HCEC 1CT (cell line): ENCODE measurements around the gene RAPH1.
"Not testable (repeated sequence)": the region's sequence is repeated elsewhere in the genome, so short reads cannot be mapped to it uniquely, and the experiment has no call there.

ENCODE experiments used
- DNase-seq: peaks from one replicate; pipeline ENCODE4 v3.0.0-alpha.2; 2017

Gene RAPH1

DNA sequence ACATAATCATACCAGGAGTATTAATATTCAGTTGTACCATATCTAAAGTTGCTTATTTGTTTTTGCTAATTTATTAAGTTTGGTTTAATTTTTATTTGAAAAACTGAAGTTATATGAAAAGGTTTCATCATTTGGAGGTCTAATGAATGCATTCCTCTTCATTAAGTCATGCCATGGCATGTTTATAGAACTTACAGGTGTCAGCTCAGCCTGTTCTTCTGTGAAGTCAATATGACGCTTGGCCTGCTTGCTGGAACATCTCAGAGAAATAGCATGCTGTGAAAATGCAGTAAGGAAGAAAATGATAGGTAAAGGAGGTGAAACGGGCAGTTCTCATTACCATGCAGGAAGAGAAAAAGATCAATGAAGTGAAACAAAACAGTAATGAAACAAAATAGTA lies 58.2 kb downstream of the RAPH1 start:
- DNase-seq = no peak

DNA sequence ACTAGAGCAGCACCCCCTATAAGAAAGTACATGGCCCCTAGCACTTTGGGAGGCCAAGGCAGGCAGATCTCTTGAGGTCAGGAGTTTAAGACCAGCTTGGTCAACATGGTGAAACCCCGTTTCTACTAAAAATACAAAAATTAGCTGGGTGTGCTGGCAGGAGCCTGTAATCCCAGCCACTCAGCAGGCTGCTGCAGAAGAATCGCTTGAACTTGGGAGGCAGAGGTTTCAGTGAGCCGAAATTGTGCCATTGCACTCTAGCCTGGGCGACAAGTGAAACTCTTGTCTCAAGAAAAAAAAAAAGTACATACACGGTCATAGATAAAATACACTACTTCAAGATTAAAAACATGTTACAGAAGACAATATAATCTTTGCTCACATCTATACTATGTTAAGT lies 63.8 kb downstream of the RAPH1 start:
- DNase-seq = no peak

DNA sequence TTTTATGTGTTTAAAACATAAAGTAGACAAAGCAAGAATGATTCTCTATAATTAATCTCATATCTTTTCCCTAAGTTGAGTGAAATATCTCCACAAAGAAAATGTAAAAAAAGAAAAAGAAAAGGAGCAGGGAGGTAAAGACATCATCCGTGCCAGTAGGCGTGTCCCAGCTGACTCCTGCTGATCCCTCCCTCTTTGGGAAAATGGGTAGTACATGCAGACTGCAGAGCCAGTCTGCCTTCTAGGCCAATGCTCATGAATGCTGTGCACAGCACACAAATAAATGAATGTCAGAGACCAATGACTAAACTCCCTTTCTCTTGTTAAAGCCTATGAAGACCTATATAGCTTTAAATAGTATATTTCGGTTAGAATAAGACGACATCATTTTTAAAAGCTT lies 64.7 kb downstream of the RAPH1 start:
- DNase-seq = no peak

DNA sequence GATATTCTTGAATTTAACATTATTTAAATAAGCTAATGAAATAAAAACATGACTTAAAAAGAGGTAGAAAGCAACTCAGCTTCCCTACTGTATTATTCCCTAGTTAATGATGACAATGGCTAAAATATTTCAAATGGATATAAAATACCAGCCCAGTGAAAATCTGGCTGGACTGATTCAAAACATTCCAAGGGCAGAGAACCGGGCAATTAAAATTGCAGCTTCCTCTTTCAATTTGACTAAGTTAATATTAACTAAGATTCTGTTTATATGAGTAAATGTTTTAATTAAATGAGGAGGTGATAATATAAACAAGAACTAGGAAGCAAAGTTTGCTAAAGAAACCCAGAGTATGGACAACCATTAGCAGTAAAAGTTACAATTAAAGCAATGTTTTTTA lies 65.6 kb downstream of the RAPH1 start:
- no peak for DNase-seq

DNA sequence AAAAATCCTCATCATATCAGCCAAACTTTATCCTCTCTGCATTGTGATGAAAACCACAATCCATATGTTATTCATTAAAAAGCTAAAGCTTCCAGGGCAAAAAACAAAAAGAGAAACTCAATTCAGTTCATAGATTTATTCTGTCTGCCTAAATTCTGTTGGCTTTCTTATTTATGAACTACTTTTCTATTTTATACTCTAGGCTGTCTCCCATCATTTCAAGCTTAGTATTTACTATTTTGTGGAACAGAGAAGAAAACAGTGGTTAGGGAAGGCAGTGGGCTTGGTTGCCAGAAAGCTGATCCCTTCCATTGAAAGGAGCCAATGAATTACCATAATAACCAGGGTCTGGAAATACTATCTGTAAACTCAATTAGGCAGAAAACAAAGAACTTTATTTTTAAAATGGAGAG lies 71.8 kb downstream of the RAPH1 start:
- peak; percentile 9 for DNase-seq

DNA sequence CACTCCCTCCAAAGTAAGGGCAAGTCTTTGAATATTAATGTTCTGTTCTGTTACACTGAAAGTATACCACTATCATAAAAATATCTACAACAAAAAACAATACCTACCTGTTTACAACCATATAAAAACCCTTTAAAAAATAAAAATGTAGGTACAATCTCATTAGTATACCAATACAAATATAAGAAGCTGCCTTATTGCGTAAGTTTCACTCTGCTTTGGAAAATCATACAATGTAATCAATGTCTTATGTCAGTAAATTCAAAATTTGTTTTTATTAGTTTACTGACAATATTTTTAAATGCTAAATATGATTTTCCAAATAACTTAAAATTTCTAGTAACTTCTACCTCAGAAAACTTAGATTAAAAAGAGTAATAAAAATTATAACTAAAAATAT lies 72.8 kb downstream of the RAPH1 start:
- DNase-seq = no peak

DNA sequence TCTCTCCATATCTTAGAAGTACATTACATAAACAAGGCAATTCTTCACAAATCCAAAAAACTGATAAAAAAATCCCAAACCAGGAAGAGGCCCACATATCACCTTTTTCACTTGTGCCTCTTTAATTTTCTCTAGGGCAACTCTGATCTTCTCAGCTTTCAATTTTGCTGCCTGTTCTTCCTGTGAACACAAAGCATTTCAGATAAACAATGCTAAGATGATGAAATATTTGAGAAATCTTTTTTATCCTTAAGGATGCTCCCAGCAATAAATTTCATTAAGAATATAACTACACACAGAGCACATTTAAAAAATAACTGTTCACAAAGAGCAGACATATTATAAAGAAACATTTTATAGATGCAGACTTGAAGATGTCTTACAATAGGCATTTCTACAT lies 73.4 kb downstream of the RAPH1 start:
- no peak for DNase-seq

DNA sequence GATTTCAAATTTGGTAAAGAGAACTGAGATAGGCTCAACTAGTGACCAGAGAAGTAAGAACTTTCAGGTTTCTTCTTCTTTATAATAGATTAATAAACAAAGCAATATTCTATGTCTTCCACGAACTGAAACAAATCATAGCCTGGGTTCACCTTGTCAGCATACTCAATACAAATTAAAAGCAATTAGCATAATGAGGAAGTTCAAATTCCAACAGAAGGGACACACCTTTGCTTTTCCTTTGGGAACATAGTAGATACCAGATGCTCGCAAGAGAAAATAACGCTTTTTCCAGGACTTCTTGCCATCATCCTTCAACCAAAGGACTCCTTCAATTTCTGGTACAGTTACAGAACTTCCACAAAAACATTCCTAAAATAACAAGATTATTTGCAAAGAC lies 79.9 kb downstream of the RAPH1 start:
- no peak for DNase-seq

DNA sequence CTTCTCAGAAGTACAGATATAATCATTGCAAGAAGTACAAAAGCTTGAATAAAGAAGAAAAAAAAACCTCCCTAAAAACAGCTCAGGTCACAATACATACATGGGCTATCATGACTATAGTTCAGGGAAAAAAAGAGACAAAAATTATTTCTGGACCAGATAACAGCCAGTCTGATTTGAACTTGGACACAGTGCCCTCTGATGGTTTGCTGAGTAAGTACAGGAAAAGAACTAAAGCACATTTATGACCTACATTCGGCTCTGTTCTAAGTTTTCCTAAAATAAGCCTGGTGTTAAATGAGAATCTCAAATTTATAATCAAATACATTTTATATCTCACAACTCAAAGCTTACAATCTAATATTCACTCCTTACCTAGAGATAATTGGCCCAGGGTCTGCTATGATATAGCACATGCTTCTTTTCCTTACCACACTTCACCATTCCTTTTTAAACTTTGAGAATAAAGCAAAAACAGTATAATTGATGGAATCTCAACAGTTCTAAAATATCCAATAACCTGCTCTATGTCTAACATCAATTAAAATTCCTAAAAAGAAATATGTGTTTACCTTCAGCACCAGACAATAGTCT lies 81.1 kb downstream of the RAPH1 start:
- DNase-seq = peak; percentile 62

DNA sequence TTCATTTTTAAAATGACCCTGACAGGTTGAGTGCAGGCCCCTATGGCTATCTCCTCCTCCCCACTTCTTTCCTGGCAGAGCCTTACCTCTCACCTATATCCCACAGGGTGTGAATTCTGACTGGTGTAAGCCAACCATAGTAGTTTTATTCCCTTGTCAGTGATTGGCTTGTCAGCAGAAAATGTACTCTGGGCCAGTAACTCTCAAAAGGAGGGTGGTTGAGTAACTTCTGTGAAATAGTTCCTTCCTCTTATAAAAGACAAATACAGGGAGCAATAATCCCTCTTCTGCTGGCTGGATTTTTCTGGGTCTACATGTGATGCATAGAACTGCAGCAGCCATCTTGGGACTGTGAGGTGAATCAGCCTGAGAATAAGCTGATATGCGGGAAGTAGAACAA lies 83.4 kb downstream of the RAPH1 start:
- no peak for DNase-seq

DNA sequence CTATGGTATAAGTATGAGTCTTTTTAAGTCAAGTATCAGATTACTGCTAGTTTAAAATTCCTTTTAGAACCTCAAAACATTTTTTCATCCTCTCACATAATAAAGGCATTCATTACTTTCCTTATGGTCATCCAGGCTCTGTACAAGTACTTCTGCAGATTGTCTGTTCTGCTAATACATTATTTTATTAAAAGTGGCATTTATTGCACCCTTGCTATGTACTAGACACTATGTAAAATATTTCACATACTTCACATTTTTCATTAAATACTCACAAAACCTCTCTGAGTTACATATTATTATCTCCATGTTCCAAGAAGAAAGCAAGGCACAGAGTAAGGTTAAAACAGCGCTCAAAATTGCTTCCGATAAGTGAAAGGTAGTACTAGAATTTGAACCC lies 84.1 kb downstream of the RAPH1 start:
- peak; percentile 59 for DNase-seq

DNA sequence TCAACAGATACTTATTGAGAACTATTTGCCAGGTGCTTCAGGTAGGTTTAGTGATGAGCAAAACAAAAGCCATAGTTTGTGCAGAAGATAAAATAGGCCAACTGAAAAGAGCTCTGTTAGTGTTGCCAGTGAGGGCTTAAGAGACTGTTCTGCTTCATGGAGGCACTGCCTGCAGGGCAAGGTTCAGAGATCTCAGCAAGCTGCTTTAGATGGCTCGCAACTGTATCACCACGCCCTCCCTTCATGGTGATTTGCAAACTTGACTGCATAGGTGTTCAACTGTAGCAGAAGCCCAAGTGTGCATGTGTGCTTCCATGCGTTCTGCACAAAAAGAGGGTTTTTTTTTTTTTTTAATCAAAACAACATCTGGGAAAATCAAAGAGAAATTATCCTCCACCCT lies 84.5 kb downstream of the RAPH1 start:
- DNase-seq = no peak

DNA sequence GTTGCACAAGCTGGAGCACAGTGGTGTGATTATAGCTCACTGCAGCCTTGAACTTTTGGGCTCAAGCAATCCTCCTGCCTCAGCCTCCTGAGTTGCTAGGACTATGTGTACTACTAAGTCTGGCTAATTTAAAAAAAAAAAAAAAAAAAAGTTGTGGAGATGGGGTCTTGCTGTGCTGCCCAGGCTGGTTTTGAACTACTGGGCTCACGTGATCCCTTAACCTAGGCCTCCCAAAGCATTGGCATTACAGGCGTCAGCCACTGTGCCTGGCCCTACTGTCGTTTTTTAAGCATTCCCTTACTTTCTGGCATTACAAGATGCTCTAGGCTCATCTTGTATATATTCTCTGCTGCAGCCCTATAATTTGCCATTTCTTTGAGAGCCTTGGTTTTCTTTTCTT lies 88.3 kb downstream of the RAPH1 start:
- DNase-seq = no peak

DNA sequence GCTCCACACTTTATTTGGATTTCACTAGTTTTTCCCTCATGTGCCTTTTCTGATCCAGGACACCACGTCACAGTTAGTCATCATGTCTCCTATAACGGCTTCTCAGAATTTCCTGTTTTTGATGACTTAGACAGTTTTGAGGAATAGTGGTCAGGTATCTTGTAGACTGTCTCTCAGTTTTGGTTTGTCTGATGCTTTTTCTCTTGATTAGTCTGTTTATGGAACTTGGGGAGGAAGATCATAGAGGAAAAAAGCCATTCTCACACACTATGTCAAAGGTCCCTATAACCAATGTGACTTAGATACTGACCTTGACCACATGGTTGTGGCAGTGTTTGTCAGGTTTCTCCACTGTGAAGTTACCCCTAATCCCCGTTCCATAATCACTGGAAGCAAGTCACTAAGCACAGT lies 89.0 kb downstream of the RAPH1 start:
- peak; percentile 85 for DNase-seq

DNA sequence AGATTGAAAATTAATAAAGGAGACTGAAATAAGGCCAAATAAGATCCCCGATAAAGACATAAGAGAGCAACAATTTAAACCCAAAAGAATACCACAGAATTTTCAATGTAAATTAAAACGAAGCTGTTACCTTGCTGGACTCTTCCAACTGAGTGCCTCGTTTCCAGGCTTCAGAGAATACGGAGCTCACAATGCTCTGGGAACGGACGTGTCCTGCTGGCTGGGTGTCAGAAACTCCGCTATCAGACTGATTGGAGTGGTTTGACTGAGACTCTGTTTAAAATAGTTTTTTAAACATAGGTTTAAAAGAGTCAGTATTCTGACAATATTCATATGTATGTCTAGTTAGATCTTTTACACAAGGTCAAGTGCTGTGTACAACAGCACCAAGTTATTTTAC lies 90.4 kb downstream of the RAPH1 start:
- no peak for DNase-seq

DNA sequence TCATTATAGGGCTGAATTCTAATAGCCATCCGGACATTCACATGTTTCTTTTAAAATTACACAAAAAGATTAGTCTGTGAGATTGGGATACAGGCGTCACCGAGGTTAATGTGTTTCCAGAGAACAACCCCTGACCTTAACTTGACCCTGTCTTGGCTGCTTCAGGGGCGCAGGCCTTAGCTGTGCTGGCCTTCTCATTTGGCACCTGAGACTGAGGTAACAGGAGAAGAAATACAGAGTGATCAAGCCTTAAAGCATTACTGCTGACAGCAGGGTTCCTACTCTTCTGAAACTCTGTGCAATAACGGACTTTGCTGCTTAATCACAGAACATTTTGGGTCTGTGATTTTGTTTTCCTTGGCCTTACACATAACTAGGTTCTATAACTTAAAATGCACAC lies 92.6 kb downstream of the RAPH1 start:
- no peak for DNase-seq

DNA sequence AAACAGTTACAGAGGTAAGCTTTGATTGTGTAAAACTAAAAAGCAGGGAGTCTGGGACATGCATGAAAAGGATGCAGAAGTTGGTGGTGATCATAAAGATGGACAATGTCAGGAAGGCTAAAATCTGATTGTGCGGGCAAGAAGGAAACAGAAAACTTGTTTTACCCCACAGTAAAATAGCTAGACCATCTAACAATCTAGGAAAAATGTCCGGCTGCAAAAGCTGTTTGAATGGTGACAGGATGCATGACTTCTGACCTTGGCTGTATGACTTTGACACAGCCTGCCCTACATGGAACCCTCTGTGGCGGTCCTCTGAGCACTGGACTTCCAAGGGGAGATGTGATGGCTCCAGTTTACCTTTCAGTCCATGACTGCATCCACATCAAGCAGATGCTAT lies 93.6 kb downstream of the RAPH1 start:
- no peak for DNase-seq

DNA sequence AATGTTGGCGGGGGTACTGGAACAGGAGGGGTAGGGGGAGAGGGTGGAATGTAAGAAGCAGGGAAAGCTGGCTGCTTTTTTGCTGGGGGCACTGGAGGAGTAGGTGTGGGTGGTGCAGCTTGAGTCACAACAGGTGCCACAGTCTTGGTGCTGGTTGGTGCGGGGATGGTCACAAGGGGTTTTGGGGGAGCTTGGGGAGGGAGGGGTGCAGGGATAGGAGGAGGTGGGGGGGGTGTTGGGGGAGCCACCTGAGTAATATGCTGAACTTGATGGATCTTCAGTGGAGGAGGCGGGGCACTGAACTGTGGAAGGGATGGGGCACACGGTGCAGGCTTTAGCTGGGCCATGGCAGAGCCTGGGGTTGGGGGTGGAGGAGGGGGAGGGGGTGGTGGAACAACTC lies 94.4 kb downstream of the RAPH1 start:
- no peak for DNase-seq

DNA sequence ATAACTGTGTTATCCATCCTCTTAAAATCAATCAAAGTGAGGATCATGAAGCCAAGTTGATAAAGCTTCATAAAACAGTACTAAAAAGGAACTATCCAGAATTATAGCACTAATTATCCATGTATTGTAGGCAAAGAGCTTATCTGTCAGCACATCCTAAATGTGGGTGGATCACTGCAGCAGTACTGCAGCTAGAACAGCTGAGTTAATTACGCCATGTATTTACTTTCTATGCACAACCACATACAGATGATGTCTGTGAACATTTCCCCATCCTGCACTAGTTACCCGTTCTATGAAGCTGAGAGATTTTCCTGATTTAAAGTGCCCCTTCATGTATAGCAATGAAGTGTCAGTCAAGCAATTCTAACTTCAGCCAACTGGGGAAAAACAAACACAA lies 96.6 kb downstream of the RAPH1 start:
- no peak for DNase-seq

DNA sequence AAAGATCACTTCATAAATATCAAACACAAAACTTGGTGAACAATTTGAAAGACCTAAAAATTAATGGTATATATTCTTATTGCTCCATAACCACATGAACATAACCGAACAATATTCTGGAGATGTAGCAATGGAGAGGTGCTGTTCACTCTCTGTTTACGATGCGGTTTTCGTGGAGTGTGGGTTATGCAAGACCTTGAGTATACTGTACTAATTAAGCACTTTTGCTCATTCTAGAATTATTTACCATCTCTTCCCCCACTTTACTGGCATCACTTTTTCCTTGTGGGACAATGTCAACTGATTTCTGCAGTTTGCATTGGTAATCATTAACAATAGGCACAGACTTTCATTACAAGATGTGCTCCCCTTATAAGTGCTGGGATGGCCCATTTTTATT lies 97.6 kb downstream of the RAPH1 start:
- DNase-seq = no peak

DNA sequence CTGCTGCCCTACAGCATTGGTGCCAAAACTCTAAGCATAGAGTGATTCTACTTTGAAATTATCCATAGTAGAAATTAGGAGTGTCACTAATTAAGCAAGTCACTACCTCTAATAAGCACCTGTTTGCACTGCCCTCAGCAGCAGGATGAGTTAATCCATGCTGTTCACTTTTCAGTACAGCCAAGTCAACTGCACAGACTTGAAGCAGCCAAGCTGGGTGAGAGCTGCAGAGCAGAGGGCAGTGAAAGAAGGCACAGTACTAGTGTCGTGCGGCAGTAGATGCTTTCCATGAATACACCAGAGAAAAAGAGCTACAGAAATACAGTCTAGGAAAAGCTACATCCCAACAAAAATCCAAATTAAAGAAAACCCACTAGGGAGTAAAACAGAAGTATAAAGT lies 98.6 kb downstream of the RAPH1 start:
- no peak for DNase-seq

DNA sequence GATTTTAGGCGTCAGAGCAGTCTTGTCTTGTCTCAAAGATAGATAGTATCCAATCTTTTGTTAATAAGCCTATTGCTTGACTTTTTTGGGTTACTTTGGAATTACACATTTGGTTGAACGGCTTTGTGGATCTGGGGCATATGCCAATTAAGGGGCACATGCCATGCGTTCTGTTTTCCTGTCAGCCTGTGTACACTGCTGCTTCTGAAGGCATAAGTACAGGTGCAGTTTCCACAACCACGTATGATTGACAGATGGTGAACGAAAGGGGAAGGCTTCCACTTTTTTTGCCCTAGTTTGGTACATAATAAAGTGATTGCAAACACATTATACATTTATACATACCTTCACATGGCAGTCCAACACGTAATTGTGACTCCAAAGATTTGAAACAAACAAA lies 102.3 kb downstream of the RAPH1 start:
- no peak for DNase-seq

DNA sequence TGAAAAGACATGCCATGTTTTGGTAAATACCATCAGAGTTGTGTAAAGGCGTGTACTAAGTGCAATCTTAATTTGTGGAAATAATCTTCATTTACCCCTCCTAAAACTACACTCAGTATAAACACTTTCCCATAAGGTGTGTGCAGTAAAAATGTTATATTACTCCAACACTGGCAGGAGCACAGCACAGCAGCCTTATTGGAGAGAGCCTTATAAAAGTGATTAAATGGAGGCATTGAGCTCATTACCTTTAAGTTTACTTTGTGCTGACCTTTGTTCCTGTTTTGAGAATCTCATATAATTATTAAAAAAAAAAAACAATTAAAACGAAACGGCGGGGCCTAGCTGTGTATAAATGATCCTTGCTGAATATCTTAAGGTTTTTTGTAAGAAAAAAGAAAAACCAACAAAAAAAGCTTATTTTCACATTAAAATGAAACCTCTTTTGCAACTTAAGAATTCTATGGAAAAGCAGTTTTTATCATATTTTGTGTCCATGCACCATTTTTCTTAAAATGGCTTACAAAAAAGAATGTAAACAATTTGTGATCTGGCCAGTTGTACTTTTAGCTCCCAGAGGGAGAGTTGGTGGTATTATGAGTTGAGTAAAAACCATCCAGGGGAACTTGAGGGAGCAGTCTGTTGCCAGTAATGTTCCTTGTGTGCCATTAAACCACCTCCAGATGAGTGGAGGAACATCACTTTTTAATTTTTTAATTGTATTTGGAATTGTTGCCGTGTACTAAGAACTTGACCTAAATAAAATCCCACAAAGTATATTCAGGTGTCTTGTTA lies 103.5 kb downstream of the RAPH1 start:
- no peak for DNase-seq

DNA sequence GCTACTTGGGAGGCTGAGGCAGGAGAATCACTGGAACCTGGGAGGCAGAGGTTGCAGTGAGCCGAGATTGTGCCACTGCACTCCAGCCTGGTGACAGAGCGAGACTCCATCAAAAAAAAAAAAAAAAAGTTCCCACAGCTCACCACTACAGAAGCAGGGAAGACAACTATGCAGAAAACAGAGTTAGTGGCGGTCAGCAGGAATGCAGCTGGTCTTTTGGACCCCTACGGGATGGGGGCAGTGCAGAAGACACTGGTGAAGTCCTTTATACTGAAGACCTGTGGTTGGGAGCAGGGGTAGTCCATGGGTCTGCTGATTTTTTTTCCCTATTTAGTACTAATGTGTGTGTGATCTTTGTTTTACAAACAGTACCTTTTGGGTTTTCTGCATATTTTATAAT lies 105.5 kb downstream of the RAPH1 start:
- DNase-seq = not testable (repeated sequence)

DNA sequence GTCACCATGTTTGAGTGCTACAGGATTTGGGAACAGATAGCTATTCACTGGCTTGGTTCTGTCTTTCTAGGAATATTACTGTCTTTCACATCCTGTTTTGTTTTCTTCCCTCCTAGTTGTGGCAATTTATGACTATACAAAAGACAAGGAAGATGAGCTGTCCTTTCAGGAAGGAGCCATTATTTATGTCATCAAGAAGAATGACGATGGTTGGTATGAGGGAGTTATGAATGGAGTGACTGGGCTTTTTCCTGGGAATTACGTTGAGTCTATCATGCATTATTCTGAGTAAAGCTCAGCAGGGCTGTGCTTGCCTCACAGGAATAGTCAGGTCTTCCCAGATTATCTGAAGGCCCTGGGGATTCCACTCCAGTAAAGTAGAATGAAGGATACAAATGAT lies 108.0 kb downstream of the RAPH1 start:
- peak; percentile 57 for DNase-seq
